ENCODE data around the gene UCP2. TPM values are rescaled to one million over a fixed set of nuclear protein-coding genes. Genes with fewer than 3 reads are reported as not detected.

The UCP2 gene, protein sequence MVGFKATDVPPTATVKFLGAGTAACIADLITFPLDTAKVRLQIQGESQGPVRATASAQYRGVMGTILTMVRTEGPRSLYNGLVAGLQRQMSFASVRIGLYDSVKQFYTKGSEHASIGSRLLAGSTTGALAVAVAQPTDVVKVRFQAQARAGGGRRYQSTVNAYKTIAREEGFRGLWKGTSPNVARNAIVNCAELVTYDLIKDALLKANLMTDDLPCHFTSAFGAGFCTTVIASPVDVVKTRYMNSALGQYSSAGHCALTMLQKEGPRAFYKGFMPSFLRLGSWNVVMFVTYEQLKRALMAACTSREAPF
- polyA plus RNA-seq (2012; ENCODE audit: low read depth, missing spikeins): 127 TPM

DNA sequence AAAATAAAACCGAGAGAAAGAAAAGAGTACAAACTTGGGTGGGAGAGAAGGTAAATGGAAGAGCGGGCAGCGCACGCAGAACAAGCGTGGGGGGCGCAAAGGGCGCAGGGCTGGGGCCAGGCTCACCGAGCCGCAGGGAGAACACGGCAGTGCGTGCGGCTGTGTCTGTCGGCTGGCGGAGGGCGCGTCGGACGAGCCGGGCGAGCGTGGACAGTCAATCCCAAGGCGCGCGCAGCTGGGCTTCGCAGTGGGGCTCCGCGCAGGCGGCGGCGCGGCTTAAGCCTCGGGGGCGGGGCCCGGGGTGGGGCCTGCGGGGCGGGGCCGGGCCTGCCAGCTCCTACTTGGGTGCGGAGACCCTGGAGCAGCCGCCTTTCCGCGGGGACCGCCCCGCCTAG, at the start of gene UCP2:
Gene UCP2, minus strand, starts transcription at position 249 of the 395 bp plus-strand sequence. CDS start 4,465 bp downstream, outside the sequence.
- FAIRE-seq (no peak), DNase-seq (ENCODE audit: insufficient read length, low spot score) (peak; percentile 65)
- peak; percentile 42; the same call in 1 of the 2 replicates for TF ChIP-seq TAF1 (IDR thresholded peaks at IDR 0.05; ENCODE audit: low read depth, low read length)
- peak; percentile 79 for TF ChIP-seq POLR2AphosphoS5 (IDR thresholded peaks at IDR 0.05; ENCODE audit: low read depth, low read length)
- TF ChIP-seq POLR2A (IDR thresholded peaks at IDR 0.05; ENCODE audit: low read depth, low read length): peak; percentile 70
- no peak for TF ChIP-seq SPI1 (IDR thresholded peaks at IDR 0.05; ENCODE audit: low read depth, low read length)
- no peak for TF ChIP-seq POU2F2 (IDR thresholded peaks at IDR 0.05; ENCODE audit: low read depth, low read length)
- no peak for TF ChIP-seq PAX5 (IDR thresholded peaks at IDR 0.05; ENCODE audit: insufficient read depth, low read length, severe bottlenecking)

GRCh38 chr11:74030723-74031676, 48.4 kb upstream of the UCP2 start:
- TF ChIP-seq TAF1 (IDR thresholded peaks at IDR 0.05; ENCODE audit: low read depth, low read length): no peak
- TF ChIP-seq POLR2AphosphoS5 (IDR thresholded peaks at IDR 0.05; ENCODE audit: low read depth, low read length): no peak
- TF ChIP-seq PAX5 (IDR thresholded peaks at IDR 0.05; ENCODE audit: insufficient read depth, low read length, severe bottlenecking): no peak
- TF ChIP-seq POU2F2 (IDR thresholded peaks at IDR 0.05; ENCODE audit: low read depth, low read length): no peak
- TF ChIP-seq POLR2A (IDR thresholded peaks at IDR 0.05; ENCODE audit: low read depth, low read length): no peak
- TF ChIP-seq SPI1 (IDR thresholded peaks at IDR 0.05; ENCODE audit: low read depth, low read length): no peak
- no peak for DNase-seq (ENCODE audit: insufficient read length, low spot score)
- FAIRE-seq: peak; percentile 55

DNA sequence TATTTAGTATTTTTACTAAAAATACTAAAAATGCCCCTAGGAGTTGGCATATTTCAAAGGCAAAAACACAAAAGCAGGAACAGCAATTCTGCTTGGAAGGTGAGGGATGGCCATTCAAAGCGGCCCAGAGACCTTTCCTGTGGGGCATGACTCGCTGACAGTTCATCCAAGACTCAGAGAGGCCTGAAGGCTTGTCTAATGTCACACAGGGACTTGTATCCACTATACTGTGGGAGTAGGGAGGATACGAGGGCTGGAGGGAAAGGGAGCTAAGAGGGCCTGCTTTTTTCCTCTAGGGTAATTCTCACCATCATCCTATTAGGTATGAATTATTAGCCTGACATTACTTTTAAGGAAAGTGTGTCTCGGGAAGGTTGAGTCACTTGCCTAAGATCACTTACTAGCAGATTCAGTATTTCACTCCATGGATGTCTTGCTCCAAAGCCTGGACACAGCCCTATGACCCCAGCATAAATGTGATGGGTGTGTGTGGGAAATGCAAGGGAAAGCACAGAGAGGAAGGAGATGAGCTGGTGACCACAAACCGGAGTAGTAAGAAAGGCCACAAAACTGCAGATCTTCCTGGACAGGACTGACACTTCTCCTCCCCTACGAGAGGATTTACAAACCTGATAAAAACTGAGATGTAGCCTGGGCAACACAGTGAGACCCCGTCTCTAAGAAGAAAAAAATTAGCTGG, 43.0 kb upstream of the UCP2 start:
- FAIRE-seq: no peak
- no peak for TF ChIP-seq POLR2AphosphoS5 (IDR thresholded peaks at IDR 0.05; ENCODE audit: low read depth, low read length)
- no peak for TF ChIP-seq PAX5 (IDR thresholded peaks at IDR 0.05; ENCODE audit: insufficient read depth, low read length, severe bottlenecking)
- no peak for TF ChIP-seq TAF1 (IDR thresholded peaks at IDR 0.05; ENCODE audit: low read depth, low read length)
- TF ChIP-seq POU2F2 (IDR thresholded peaks at IDR 0.05; ENCODE audit: low read depth, low read length): no peak
- TF ChIP-seq SPI1 (IDR thresholded peaks at IDR 0.05; ENCODE audit: low read depth, low read length): no peak
- no peak for TF ChIP-seq POLR2A (IDR thresholded peaks at IDR 0.05; ENCODE audit: low read depth, low read length)
- no peak for DNase-seq (ENCODE audit: insufficient read length, low spot score)

GRCh38 chr11:74024261-74025029, 41.8 kb upstream of the UCP2 start:
- DNase-seq (ENCODE audit: insufficient read length, low spot score) (no peak), FAIRE-seq (no peak)
- TF ChIP-seq POLR2AphosphoS5 (IDR thresholded peaks at IDR 0.05; ENCODE audit: low read depth, low read length): no peak
- no peak for TF ChIP-seq POU2F2 (IDR thresholded peaks at IDR 0.05; ENCODE audit: low read depth, low read length)
- TF ChIP-seq PAX5 (IDR thresholded peaks at IDR 0.05; ENCODE audit: insufficient read depth, low read length, severe bottlenecking): no peak
- no peak for TF ChIP-seq TAF1 (IDR thresholded peaks at IDR 0.05; ENCODE audit: low read depth, low read length)
- TF ChIP-seq POLR2A (IDR thresholded peaks at IDR 0.05; ENCODE audit: low read depth, low read length): no peak
- TF ChIP-seq SPI1 (IDR thresholded peaks at IDR 0.05; ENCODE audit: low read depth, low read length): no peak

DNA sequence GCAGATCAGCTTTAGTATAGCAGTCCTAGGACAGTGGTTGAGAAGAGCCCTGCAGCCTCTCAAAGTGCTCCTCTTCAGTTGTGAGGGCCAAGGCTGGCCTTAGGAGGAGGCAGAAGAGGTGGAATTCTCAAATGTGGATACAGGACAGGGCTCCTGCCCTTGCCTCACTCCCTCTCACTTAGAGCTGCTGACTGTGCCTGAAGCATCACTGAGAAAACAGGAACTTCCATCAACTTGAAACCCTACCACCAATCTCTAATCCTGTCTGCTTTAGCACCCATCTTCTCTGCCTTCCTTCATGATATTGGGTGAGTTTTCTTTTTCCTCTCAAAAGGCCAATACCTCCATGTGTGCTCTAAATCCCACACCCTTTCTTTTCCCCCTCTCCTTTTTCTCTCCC, 40.6 kb upstream of the UCP2 start:
- DNase-seq (ENCODE audit: insufficient read length, low spot score): no peak
- FAIRE-seq: no peak
- TF ChIP-seq POU2F2 (IDR thresholded peaks at IDR 0.05; ENCODE audit: low read depth, low read length): no peak

- DNase-seq (ENCODE audit: insufficient read length, low spot score): no peak
- no peak for FAIRE-seq
Measured at GRCh38 chr11:74022546-74022945, 39.9 kb upstream of the UCP2 start.

DNA sequence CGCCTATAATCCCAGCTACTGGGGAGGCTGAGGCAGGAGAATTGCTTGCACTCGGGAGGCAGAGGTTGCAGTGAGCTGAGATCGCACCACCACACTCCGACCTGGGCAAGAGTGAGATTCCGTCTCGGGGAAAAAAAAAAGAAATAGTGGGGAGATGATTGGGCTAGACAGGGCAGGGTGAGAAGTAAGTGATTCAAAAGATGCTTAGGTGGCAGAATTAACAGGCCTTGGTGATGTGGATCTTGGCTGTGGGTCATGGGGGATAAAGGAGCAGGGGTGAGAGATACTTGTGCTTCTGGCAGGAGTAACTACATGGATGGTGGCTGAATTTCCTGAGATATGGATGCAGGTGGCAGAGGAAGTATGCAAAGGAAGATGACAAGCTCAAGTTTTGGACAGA, 39.4 kb upstream of the UCP2 start:
- DNase-seq (ENCODE audit: insufficient read length, low spot score): no peak
- no peak for FAIRE-seq
- TF ChIP-seq SPI1 (IDR thresholded peaks at IDR 0.05; ENCODE audit: low read depth, low read length): no peak
- TF ChIP-seq PAX5 (IDR thresholded peaks at IDR 0.05; ENCODE audit: insufficient read depth, low read length, severe bottlenecking): no peak
- no peak for TF ChIP-seq POLR2AphosphoS5 (IDR thresholded peaks at IDR 0.05; ENCODE audit: low read depth, low read length)
- TF ChIP-seq POLR2A (IDR thresholded peaks at IDR 0.05; ENCODE audit: low read depth, low read length): no peak
- TF ChIP-seq POU2F2 (IDR thresholded peaks at IDR 0.05; ENCODE audit: low read depth, low read length): no peak
- TF ChIP-seq TAF1 (IDR thresholded peaks at IDR 0.05; ENCODE audit: low read depth, low read length): no peak

More at GRCh38 chr11:74022546-74022945, 39.9 kb upstream of the UCP2 start:
- no peak for TF ChIP-seq PAX5 (IDR thresholded peaks at IDR 0.05; ENCODE audit: insufficient read depth, low read length, severe bottlenecking)
- TF ChIP-seq POLR2A (IDR thresholded peaks at IDR 0.05; ENCODE audit: low read depth, low read length): no peak
- TF ChIP-seq SPI1 (IDR thresholded peaks at IDR 0.05; ENCODE audit: low read depth, low read length): no peak
- no peak for TF ChIP-seq POLR2AphosphoS5 (IDR thresholded peaks at IDR 0.05; ENCODE audit: low read depth, low read length)
- TF ChIP-seq TAF1 (IDR thresholded peaks at IDR 0.05; ENCODE audit: low read depth, low read length): no peak
- no peak for TF ChIP-seq POU2F2 (IDR thresholded peaks at IDR 0.05; ENCODE audit: low read depth, low read length)

- no peak for DNase-seq (ENCODE audit: insufficient read length, low spot score)
- FAIRE-seq: peak; percentile 23
- TF ChIP-seq SPI1 (IDR thresholded peaks at IDR 0.05; ENCODE audit: low read depth, low read length) (0 out of 2 replicates have a peak, but pooled peaks have one; percentile 20), TAF1 (IDR thresholded peaks at IDR 0.05; ENCODE audit: low read depth, low read length) (no peak), POLR2A (IDR thresholded peaks at IDR 0.05; ENCODE audit: low read depth, low read length) (no peak)
Measured at GRCh38 chr11:74020539-74020938, 37.9 kb upstream of the UCP2 start.

Measured in GM12891 (cell line).